ENCODE measurements around the gene PRDM15.

Gene PRDM15

GRCh38 chr21:41865002-41865777 lies 14.0 kb downstream of the PRDM15 start:
- Mint-ChIP-seq H3K4me1 (peaks cover 63% of the 10 kb centered on the region), H3K9me3 (no peaks in the 10 kb centered on the region), H3K27me3 (no peaks in the 10 kb centered on the region), H3K4me3 (peak overlapping the region; percentile 7 to 24), H3K27ac (peak overlapping the region in 1 of 2 donors; percentile 15)
- peak; percentile 15 to 45 for DNase-seq
- ATAC-seq = peak; percentile 94

- Mint-ChIP-seq H3K4me3 (no peak overlapping the region), H3K27ac (no peak overlapping the region)
Observed at GRCh38 chr21:41864311-41865001, 14.7 kb downstream of the PRDM15 start.

GRCh38 chr21:41863439-41863740 lies 15.8 kb downstream of the PRDM15 start:
- no peaks in the 10 kb centered on the region for H3K27me3 Mint-ChIP-seq
- ATAC-seq (no peak), DNase-seq (no peak)
- H3K27ac Mint-ChIP-seq = peak overlapping the region in 1 of 2 donors; percentile 23
- H3K9me3 Mint-ChIP-seq = no peaks in the 10 kb centered on the region
- H3K4me3 Mint-ChIP-seq = no peak overlapping the region
- H3K4me1 Mint-ChIP-seq = peaks cover 53% of the 10 kb centered on the region

More at GRCh38 chr21:41864311-41865001, 14.7 kb downstream of the PRDM15 start:
- ATAC-seq = no peak
- Mint-ChIP-seq H3K9me3 (no peaks in the 10 kb centered on the region), H3K4me1 (peaks cover 58% of the 10 kb centered on the region), H3K27me3 (no peaks in the 10 kb centered on the region)
- DNase-seq = no peak

GRCh38 chr21:41861987-41862386 lies 17.2 kb downstream of the PRDM15 start:
- DNase-seq (no peak), ATAC-seq (no peak)
- Mint-ChIP-seq H3K4me1 (peaks cover 48% of the 10 kb centered on the region), H3K27me3 (no peaks in the 10 kb centered on the region), H3K4me3 (no peak overlapping the region), H3K9me3 (no peaks in the 10 kb centered on the region), H3K27ac (no peak overlapping the region)

GRCh38 chr21:41861255-41861654 lies 17.9 kb downstream of the PRDM15 start:
- Mint-ChIP-seq H3K9me3 (no peaks in the 10 kb centered on the region), H3K27me3 (no peaks in the 10 kb centered on the region), H3K4me1 (peaks cover 41% of the 10 kb centered on the region), H3K27ac (no peak overlapping the region), H3K4me3 (no peak overlapping the region)
- DNase-seq = no peak
- no peak for ATAC-seq

GRCh38 chr21:41859297-41859980 lies 19.7 kb downstream of the PRDM15 start:
- no peak for ATAC-seq
- Mint-ChIP-seq H3K4me1 (peaks cover 23% of the 10 kb centered on the region), H3K4me3 (no peak overlapping the region), H3K27me3 (no peaks in the 10 kb centered on the region), H3K27ac (no peak overlapping the region), H3K9me3 (no peaks in the 10 kb centered on the region)
- DNase-seq = no peak

- no peak overlapping the region for H3K27ac Mint-ChIP-seq
- ATAC-seq (no peak), DNase-seq (no peak)
- H3K27me3 Mint-ChIP-seq = no peaks in the 10 kb centered on the region
- H3K9me3 Mint-ChIP-seq = no peaks in the 10 kb centered on the region
- H3K4me3 Mint-ChIP-seq = no peak overlapping the region
- H3K4me1 Mint-ChIP-seq = peaks cover 16% of the 10 kb centered on the region
Observed at GRCh38 chr21:41858466-41859296, 20.5 kb downstream of the PRDM15 start.

- no peak overlapping the region for H3K4me3 Mint-ChIP-seq
- H3K4me1 Mint-ChIP-seq = peaks cover 9% of the 10 kb centered on the region
- H3K27me3 Mint-ChIP-seq = no peaks in the 10 kb centered on the region
- H3K27ac Mint-ChIP-seq = peak overlapping the region in 1 of 2 donors; percentile 64
- DNase-seq (no peak), ATAC-seq (no peak)
- H3K9me3 Mint-ChIP-seq = no peaks in the 10 kb centered on the region
Observed at GRCh38 chr21:41857771-41858300, 21.3 kb downstream of the PRDM15 start.

GRCh38 chr21:41856572-41856971 lies 22.6 kb downstream of the PRDM15 start:
- no peak for DNase-seq
- H3K27me3 Mint-ChIP-seq = no peaks in the 10 kb centered on the region
- no peaks in the 10 kb centered on the region for H3K9me3 Mint-ChIP-seq
- H3K4me3 Mint-ChIP-seq = no peak overlapping the region
- H3K27ac Mint-ChIP-seq = no peak overlapping the region
- no peak for ATAC-seq
- H3K4me1 Mint-ChIP-seq = peaks cover 4% of the 10 kb centered on the region

- ATAC-seq (no peak), DNase-seq (no peak)
- no peaks in the 10 kb centered on the region for H3K27me3 Mint-ChIP-seq
- H3K4me3 Mint-ChIP-seq = no peak overlapping the region
- peak overlapping the region in 1 of 2 donors; percentile 5 for H3K27ac Mint-ChIP-seq
- no peaks in the 10 kb centered on the region for H3K9me3 Mint-ChIP-seq
- H3K4me1 Mint-ChIP-seq = no peaks in the 10 kb centered on the region
Observed at GRCh38 chr21:41854426-41854995, 24.6 kb downstream of the PRDM15 start.

- Mint-ChIP-seq H3K27ac (no peak overlapping the region), H3K4me1 (no peaks in the 10 kb centered on the region), H3K27me3 (no peaks in the 10 kb centered on the region), H3K4me3 (no peak overlapping the region), H3K9me3 (no peaks in the 10 kb centered on the region)
- DNase-seq (no peak), ATAC-seq (no peak)
Observed at GRCh38 chr21:41852929-41853320, 26.2 kb downstream of the PRDM15 start.

GRCh38 chr21:41852151-41852928 lies 26.8 kb downstream of the PRDM15 start:
- Mint-ChIP-seq H3K27ac (peak overlapping the region in 1 of 2 donors; percentile 42), H3K27me3 (no peaks in the 10 kb centered on the region)

GRCh38 chr21:41851090-41851790 lies 27.9 kb downstream of the PRDM15 start:
- ATAC-seq (no peak), DNase-seq (no peak)
- H3K9me3 Mint-ChIP-seq = no peaks in the 10 kb centered on the region
- H3K4me3 Mint-ChIP-seq = no peak overlapping the region
- H3K27me3 Mint-ChIP-seq = no peaks in the 10 kb centered on the region
- H3K27ac Mint-ChIP-seq = peak overlapping the region in 1 of 2 donors; percentile 40
- no peaks in the 10 kb centered on the region for H3K4me1 Mint-ChIP-seq

More at GRCh38 chr21:41852151-41852928, 26.8 kb downstream of the PRDM15 start:
- H3K9me3 Mint-ChIP-seq = no peaks in the 10 kb centered on the region
- DNase-seq (no peak), ATAC-seq (no peak)
- H3K4me1 Mint-ChIP-seq = no peaks in the 10 kb centered on the region
- H3K4me3 Mint-ChIP-seq = no peak overlapping the region

GRCh38 chr21:41850085-41850484 lies 29.1 kb downstream of the PRDM15 start:
- Mint-ChIP-seq H3K27ac (no peak overlapping the region), H3K27me3 (no peaks in the 10 kb centered on the region), H3K9me3 (no peaks in the 10 kb centered on the region), H3K4me1 (no peaks in the 10 kb centered on the region), H3K4me3 (no peak overlapping the region)
- DNase-seq (no peak), ATAC-seq (no peak)
